WTC11 (cell line): ENCODE results near the gene STBD1. TPM values are rescaled to one million over a fixed set of nuclear protein-coding genes. Genes with fewer than 3 reads are reported as not detected.

Experiments used
- ATAC-seq: fragments of 200-7000 bp; cut with Tn5 transposase; 2 replicates; pipeline ENCODE4 v1.10.0; 2021; ENCODE audit warnings: mild to moderate bottlenecking, moderate library complexity
- CTCF ChIA-PET: fragments of 300-600 bp; sonication (Branson Sonifier 250); formaldehyde crosslinking; loops from one replicate; lab custom pipeline; 2021; ENCODE audit warnings: antibody characterized with exemption; lab: Charles Lee
- POLR2A ChIA-PET: fragments of 350-600 bp; sonication (Branson Sonifier 250); formaldehyde crosslinking; loops from one replicate; lab custom pipeline; 2021; ENCODE audit warnings: antibody characterized with exemption; lab: Charles Lee
- DNase-seq: peaks from one replicate; pipeline ENCODE4 v3.0.0; 2021; ENCODE audit warnings: low spot score
- H3K27ac Mint-ChIP-seq: 2 replicates; pipeline ENCODE4 v1.8.0; 2021; ENCODE audit warnings: mixed read lengths
- H3K27me3 Mint-ChIP-seq: 2 replicates; pipeline ENCODE4 v1.8.0; 2021; ENCODE audit warnings: low read depth, mild to moderate bottlenecking, moderate library complexity, mixed read lengths
- H3K36me3 Mint-ChIP-seq: 2 replicates; pipeline ENCODE4 v1.8.0; 2021; ENCODE audit warnings: mixed read lengths
- H3K4me1 Mint-ChIP-seq: 2 replicates; pipeline ENCODE4 v1.8.0; 2022; ENCODE audit warnings: mixed read lengths
- H3K4me3 Mint-ChIP-seq: 2 replicates; pipeline ENCODE4 v1.8.0; 2021; ENCODE audit warnings: mild to moderate bottlenecking, moderate library complexity, mixed read lengths
- H3K9me3 Mint-ChIP-seq: 2 replicates; pipeline ENCODE4 v1.8.0; 2021; ENCODE audit warnings: mixed read lengths
- FOXJ3 ChIP-seq: sonication (generic); formaldehyde crosslinking; IDR thresholded peaks from 2 replicates; pipeline ENCODE4 v1.9.0; 2021; ENCODE audit warnings: missing genetic modification reagents, mild to moderate bottlenecking, borderline replicate concordance
- FOXK1 ChIP-seq: sonication (generic); formaldehyde crosslinking; IDR thresholded peaks from 2 replicates; pipeline ENCODE4 v1.8.0; 2022; ENCODE audit warnings: mild to moderate bottlenecking, moderate library complexity, missing genetic modification reagents
- GRHL2 ChIP-seq: fragments of 250-450 bp; sonication (Bioruptor Pico); IDR thresholded peaks from 2 replicates; pipeline ENCODE4 v1.8.0; 2022; ENCODE audit warnings: mild to moderate bottlenecking, moderate library complexity; ENCODE audit not compliant: insufficient replicate concordance, severe bottlenecking
- IRF2 ChIP-seq: sonication (generic); formaldehyde crosslinking; IDR thresholded peaks from 2 replicates; pipeline ENCODE4 v1.8.0; 2022; ENCODE audit warnings: low read depth, missing genetic modification reagents, borderline replicate concordance
- MXD4 ChIP-seq: fragments of 250-450 bp; sonication (Bioruptor Pico); IDR thresholded peaks from 2 replicates; pipeline ENCODE4 v1.8.0; 2021; ENCODE audit warnings: mild to moderate bottlenecking, moderate library complexity, borderline replicate concordance
- NFATC4 ChIP-seq: fragments of 250-450 bp; sonication (Bioruptor Pico); IDR thresholded peaks from 2 replicates; pipeline ENCODE4 v1.9.0; 2021; ENCODE audit warnings: mild to moderate bottlenecking
- NR2C2 ChIP-seq: sonication (generic); formaldehyde crosslinking; IDR thresholded peaks from 2 replicates; pipeline ENCODE4 v1.8.0; 2022; ENCODE audit warnings: mild to moderate bottlenecking, missing genetic modification reagents
- NR3C1 ChIP-seq: sonication (generic); formaldehyde crosslinking; conservative IDR thresholded peaks from 2 replicates; pipeline ENCODE4 v1.8.1; 2023; ENCODE audit warnings: low read depth, mild to moderate bottlenecking, missing genetic modification reagents
- PRRX2 ChIP-seq: fragments of 250-450 bp; sonication (Bioruptor Pico); IDR thresholded peaks from 2 replicates; pipeline ENCODE4 v1.8.0; 2021; ENCODE audit warnings: mild to moderate bottlenecking
- SMAD4 ChIP-seq: sonication (generic); formaldehyde crosslinking; IDR thresholded peaks from 2 replicates; pipeline ENCODE4 v1.8.0; 2022; ENCODE audit warnings: mild to moderate bottlenecking, missing genetic modification reagents
- TCF7 ChIP-seq: sonication (generic); formaldehyde crosslinking; IDR thresholded peaks from 2 replicates; pipeline ENCODE4 v1.8.0; 2022; ENCODE audit warnings: mild to moderate bottlenecking, low read depth, missing genetic modification reagents, moderate library complexity
- TEAD1 ChIP-seq: sonication (generic); formaldehyde crosslinking; IDR thresholded peaks from 2 replicates; pipeline ENCODE4 v1.8.0; 2022; ENCODE audit warnings: mild to moderate bottlenecking, missing genetic modification reagents
- TP53 ChIP-seq: sonication (generic); formaldehyde crosslinking; IDR thresholded peaks from 2 replicates; pipeline ENCODE4 v1.8.1; 2023; ENCODE audit warnings: mild to moderate bottlenecking, missing genetic modification reagents
- ZNF138 ChIP-seq: sonication (generic); formaldehyde crosslinking; conservative IDR thresholded peaks from 2 replicates; pipeline ENCODE4 v1.8.1; 2022; ENCODE audit warnings: mild to moderate bottlenecking, moderate library complexity, missing genetic modification reagents
- ZNF263 ChIP-seq: sonication (generic); formaldehyde crosslinking; IDR thresholded peaks from 2 replicates; pipeline ENCODE4 v1.8.1; 2022; ENCODE audit warnings: low read depth, mild to moderate bottlenecking, moderate library complexity, missing genetic modification reagents
- ZNF317 ChIP-seq: sonication (generic); formaldehyde crosslinking; IDR thresholded peaks from 2 replicates; pipeline ENCODE4 v1.8.1; 2023; ENCODE audit warnings: low read depth, mild to moderate bottlenecking, moderate library complexity, missing genetic modification reagents, borderline replicate concordance
- ZNF423 ChIP-seq: fragments of 250-450 bp; sonication (Bioruptor Pico); IDR thresholded peaks from 2 replicates; pipeline ENCODE4 v2.1.2; 2022; ENCODE audit warnings: mild to moderate bottlenecking, moderate library complexity
- total RNA-seq: library from RNA; stranded (reverse); gene quantifications from 3 replicates; pipeline ENCODE4 v1.2.3, GENCODE V29; 2021
- TF ChIP-seq, protein P1 (sequence below): sonication (generic); formaldehyde crosslinking; IDR thresholded peaks from 2 replicates; pipeline ENCODE4 v1.8.1; 2022; ENCODE audit warnings: low read depth, missing genetic modification reagents, borderline replicate concordance
- TF ChIP-seq, protein P2 (sequence below): sonication (generic); formaldehyde crosslinking; IDR thresholded peaks from 2 replicates; pipeline ENCODE4 v1.8.1; 2023; ENCODE audit warnings: mild to moderate bottlenecking, missing genetic modification reagents
- TF ChIP-seq, protein P3 (sequence below): fragments of 250-450 bp; sonication (Bioruptor Pico); IDR thresholded peaks from 2 replicates; pipeline ENCODE4 v1.9.0; 2021; ENCODE audit warnings: mild to moderate bottlenecking
- TF ChIP-seq, protein P4 (sequence below): sonication (generic); formaldehyde crosslinking; IDR thresholded peaks from 2 replicates; pipeline ENCODE4 v1.8.0; 2022; ENCODE audit warnings: mild to moderate bottlenecking, missing genetic modification reagents
- TF ChIP-seq, protein P5 (sequence below): sonication (generic); formaldehyde crosslinking; IDR thresholded peaks from 2 replicates; pipeline ENCODE4 v1.8.1; 2022; ENCODE audit warnings: missing genetic modification reagents, borderline replicate concordance
- TF ChIP-seq, protein P6 (sequence below): fragments of 250-450 bp; sonication (Bioruptor Pico); IDR thresholded peaks from 2 replicates; pipeline ENCODE4 v1.9.0; 2021; ENCODE audit warnings: mild to moderate bottlenecking, borderline replicate concordance

The STBD1 gene
- total RNA-seq, 1 experiment from 2014 or later = 1.4 TPM

DNA sequence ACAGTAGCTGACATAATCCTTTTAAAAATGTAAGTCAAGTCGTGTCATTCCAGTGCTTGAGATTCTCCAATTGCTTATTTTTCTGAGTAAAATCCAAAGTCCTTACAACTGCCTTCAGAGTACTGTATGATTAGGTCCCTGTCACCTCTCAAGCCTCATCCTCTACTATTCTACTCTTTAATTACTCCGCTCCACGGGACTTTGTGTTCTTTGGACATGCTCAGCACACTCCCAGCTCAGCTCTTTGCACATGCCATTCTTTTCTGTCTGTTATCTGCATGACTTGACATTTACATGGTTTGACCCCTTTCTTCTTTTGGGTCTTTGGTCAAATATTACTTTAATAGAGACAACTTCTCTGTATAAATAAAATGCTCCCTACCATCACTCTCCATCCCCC is 39.9 kb upstream of the STBD1 start:
- no peaks in the 10 kb centered on the region; the same call in 1 of the 2 replicates for H3K4me1 Mint-ChIP-seq
- peaks cover 3% of the 10 kb centered on the region for H3K27me3 Mint-ChIP-seq
- no peak for DNase-seq
- CTCF ChIA-PET = interaction anchor here (1.4 kb wide), 1 partner anchor 111 kb away, joined by 4 read pairs; no protein-coding TSS in a partner anchor
- no peak for ATAC-seq
- no peaks in the 10 kb centered on the region for H3K9me3 Mint-ChIP-seq
- TF ChIP-seq PRRX2 (CRISPR knock-in tag) (no peak), TP53 (CRISPR knock-in tag) (no peak), ZNF263 (CRISPR knock-in tag) (no peak), ZNF138 (CRISPR knock-in tag) (no peak), FOXJ3 (CRISPR knock-in tag) (no peak), NR3C1 (CRISPR knock-in tag) (no peak), IRF2 (CRISPR knock-in tag) (no peak), NR2C2 (CRISPR knock-in tag) (no peak), TEAD1 (no peak), SMAD4 (CRISPR knock-in tag) (no peak), TCF7 (CRISPR knock-in tag) (no peak), ZNF423 (CRISPR knock-in tag) (no peak)
- TF ChIP-seq, protein P1, sequence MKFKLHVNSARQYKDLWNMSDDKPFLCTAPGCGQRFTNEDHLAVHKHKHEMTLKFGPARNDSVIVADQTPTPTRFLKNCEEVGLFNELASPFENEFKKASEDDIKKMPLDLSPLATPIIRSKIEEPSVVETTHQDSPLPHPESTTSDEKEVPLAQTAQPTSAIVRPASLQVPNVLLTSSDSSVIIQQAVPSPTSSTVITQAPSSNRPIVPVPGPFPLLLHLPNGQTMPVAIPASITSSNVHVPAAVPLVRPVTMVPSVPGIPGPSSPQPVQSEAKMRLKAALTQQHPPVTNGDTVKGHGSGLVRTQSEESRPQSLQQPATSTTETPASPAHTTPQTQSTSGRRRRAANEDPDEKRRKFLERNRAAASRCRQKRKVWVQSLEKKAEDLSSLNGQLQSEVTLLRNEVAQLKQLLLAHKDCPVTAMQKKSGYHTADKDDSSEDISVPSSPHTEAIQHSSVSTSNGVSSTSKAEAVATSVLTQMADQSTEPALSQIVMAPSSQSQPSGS = no peak
- TF ChIP-seq, protein P2, sequence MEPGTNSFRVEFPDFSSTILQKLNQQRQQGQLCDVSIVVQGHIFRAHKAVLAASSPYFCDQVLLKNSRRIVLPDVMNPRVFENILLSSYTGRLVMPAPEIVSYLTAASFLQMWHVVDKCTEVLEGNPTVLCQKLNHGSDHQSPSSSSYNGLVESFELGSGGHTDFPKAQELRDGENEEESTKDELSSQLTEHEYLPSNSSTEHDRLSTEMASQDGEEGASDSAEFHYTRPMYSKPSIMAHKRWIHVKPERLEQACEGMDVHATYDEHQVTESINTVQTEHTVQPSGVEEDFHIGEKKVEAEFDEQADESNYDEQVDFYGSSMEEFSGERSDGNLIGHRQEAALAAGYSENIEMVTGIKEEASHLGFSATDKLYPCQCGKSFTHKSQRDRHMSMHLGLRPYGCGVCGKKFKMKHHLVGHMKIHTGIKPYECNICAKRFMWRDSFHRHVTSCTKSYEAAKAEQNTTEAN (CRISPR knock-in tag) = no peak
- TF ChIP-seq, protein P3, sequence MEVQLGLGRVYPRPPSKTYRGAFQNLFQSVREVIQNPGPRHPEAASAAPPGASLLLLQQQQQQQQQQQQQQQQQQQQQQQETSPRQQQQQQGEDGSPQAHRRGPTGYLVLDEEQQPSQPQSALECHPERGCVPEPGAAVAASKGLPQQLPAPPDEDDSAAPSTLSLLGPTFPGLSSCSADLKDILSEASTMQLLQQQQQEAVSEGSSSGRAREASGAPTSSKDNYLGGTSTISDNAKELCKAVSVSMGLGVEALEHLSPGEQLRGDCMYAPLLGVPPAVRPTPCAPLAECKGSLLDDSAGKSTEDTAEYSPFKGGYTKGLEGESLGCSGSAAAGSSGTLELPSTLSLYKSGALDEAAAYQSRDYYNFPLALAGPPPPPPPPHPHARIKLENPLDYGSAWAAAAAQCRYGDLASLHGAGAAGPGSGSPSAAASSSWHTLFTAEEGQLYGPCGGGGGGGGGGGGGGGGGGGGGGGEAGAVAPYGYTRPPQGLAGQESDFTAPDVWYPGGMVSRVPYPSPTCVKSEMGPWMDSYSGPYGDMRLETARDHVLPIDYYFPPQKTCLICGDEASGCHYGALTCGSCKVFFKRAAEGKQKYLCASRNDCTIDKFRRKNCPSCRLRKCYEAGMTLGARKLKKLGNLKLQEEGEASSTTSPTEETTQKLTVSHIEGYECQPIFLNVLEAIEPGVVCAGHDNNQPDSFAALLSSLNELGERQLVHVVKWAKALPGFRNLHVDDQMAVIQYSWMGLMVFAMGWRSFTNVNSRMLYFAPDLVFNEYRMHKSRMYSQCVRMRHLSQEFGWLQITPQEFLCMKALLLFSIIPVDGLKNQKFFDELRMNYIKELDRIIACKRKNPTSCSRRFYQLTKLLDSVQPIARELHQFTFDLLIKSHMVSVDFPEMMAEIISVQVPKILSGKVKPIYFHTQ (CRISPR knock-in tag) = no peak
- no peak overlapping the region for H3K27ac Mint-ChIP-seq
- POLR2A ChIA-PET = no interaction called here
- H3K4me3 Mint-ChIP-seq = no peak overlapping the region
- no peaks in the 10 kb centered on the region for H3K36me3 Mint-ChIP-seq

DNA sequence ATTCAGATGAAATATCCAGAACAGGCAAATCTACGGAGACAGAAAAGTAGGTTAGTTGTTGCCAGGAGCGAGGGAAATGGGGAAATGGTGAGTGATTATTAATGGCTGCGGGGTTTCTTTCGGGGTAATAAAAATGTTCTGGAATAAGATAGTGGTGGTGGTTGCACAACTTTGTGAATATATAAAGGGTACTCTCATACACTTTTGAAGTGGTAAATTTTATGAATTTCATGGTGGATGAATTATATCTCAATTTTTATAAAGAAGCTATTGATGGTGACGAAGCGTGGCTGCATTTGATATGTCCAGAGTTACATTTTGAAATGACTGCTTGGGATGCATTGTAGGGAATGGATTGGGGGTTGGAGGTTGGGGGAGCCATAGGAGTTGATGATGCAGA is 38.7 kb upstream of the STBD1 start:
- no peak overlapping the region for H3K4me3 Mint-ChIP-seq
- ChIA-PET POLR2A (no interaction called here), CTCF (interaction anchor here (1.0 kb wide), 1 partner anchor 110 kb away, joined by 3 read pairs; no protein-coding TSS in a partner anchor)
- no peaks in the 10 kb centered on the region for H3K9me3 Mint-ChIP-seq
- peaks cover 3% of the 10 kb centered on the region for H3K27me3 Mint-ChIP-seq
- no peak for ATAC-seq
- no peak for DNase-seq
- H3K4me1 Mint-ChIP-seq = no peaks in the 10 kb centered on the region; the same call in 1 of the 2 replicates
- no peak overlapping the region for H3K27ac Mint-ChIP-seq
- no peaks in the 10 kb centered on the region for H3K36me3 Mint-ChIP-seq
- TF ChIP-seq, protein P4, sequence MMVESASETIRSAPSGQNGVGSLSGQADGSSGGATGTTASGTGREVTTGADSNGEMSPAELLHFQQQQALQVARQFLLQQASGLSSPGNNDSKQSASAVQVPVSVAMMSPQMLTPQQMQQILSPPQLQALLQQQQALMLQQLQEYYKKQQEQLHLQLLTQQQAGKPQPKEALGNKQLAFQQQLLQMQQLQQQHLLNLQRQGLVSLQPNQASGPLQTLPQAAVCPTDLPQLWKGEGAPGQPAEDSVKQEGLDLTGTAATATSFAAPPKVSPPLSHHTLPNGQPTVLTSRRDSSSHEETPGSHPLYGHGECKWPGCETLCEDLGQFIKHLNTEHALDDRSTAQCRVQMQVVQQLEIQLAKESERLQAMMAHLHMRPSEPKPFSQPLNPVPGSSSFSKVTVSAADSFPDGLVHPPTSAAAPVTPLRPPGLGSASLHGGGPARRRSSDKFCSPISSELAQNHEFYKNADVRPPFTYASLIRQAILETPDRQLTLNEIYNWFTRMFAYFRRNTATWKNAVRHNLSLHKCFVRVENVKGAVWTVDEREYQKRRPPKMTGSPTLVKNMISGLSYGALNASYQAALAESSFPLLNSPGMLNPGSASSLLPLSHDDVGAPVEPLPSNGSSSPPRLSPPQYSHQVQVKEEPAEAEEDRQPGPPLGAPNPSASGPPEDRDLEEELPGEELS (CRISPR knock-in tag) = no peak
- TF ChIP-seq FOXK1 (CRISPR knock-in tag) (no peak), GRHL2 (CRISPR knock-in tag) (no peak), MXD4 (CRISPR knock-in tag) (no peak), ZNF317 (CRISPR knock-in tag) (no peak), NR2C2 (CRISPR knock-in tag) (no peak), NFATC4 (CRISPR knock-in tag) (no peak)
- TF ChIP-seq, protein P5, sequence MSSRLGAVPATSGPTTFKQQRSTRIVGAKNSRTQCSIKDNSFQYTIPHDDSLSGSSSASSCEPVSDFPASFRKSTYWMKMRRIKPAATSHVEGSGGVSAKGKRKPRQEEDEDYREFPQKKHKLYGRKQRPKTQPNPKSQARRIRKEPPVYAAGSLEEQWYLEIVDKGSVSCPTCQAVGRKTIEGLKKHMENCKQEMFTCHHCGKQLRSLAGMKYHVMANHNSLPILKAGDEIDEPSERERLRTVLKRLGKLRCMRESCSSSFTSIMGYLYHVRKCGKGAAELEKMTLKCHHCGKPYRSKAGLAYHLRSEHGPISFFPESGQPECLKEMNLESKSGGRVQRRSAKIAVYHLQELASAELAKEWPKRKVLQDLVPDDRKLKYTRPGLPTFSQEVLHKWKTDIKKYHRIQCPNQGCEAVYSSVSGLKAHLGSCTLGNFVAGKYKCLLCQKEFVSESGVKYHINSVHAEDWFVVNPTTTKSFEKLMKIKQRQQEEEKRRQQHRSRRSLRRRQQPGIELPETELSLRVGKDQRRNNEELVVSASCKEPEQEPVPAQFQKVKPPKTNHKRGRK = no peak
- TF ChIP-seq, protein P6, sequence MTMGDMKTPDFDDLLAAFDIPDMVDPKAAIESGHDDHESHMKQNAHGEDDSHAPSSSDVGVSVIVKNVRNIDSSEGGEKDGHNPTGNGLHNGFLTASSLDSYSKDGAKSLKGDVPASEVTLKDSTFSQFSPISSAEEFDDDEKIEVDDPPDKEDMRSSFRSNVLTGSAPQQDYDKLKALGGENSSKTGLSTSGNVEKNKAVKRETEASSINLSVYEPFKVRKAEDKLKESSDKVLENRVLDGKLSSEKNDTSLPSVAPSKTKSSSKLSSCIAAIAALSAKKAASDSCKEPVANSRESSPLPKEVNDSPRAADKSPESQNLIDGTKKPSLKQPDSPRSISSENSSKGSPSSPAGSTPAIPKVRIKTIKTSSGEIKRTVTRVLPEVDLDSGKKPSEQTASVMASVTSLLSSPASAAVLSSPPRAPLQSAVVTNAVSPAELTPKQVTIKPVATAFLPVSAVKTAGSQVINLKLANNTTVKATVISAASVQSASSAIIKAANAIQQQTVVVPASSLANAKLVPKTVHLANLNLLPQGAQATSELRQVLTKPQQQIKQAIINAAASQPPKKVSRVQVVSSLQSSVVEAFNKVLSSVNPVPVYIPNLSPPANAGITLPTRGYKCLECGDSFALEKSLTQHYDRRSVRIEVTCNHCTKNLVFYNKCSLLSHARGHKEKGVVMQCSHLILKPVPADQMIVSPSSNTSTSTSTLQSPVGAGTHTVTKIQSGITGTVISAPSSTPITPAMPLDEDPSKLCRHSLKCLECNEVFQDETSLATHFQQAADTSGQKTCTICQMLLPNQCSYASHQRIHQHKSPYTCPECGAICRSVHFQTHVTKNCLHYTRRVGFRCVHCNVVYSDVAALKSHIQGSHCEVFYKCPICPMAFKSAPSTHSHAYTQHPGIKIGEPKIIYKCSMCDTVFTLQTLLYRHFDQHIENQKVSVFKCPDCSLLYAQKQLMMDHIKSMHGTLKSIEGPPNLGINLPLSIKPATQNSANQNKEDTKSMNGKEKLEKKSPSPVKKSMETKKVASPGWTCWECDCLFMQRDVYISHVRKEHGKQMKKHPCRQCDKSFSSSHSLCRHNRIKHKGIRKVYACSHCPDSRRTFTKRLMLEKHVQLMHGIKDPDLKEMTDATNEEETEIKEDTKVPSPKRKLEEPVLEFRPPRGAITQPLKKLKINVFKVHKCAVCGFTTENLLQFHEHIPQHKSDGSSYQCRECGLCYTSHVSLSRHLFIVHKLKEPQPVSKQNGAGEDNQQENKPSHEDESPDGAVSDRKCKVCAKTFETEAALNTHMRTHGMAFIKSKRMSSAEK = no peak
